SU-DHL-6 (cell line): Measurements from ENCODE around the gene GNE.

ENCODE experiments used
- CTCF ChIP-seq: fragments of 200-600 bp; sonication (generic); IDR thresholded peaks from one replicate; pipeline ENCODE4 v1.5.1; 2017; ENCODE audit warnings: antibody characterized with exemption, mild to moderate bottlenecking, low read length, moderate library complexity; ENCODE audit not compliant: insufficient read depth, poor library complexity, severe bottlenecking
- EZH2phosphoT487 ChIP-seq: fragments of 200-600 bp; sonication (generic), shearing (Covaris generic); conservative IDR thresholded peaks from 2 replicates; pipeline ENCODE4 v1.6.1; 2018; ENCODE audit warnings: mild to moderate bottlenecking, antibody characterized with exemption, low read length, moderate library complexity, mixed read lengths

- TF ChIP-seq CTCF: no peak
- TF ChIP-seq EZH2phosphoT487: no peak
Measured at GRCh38 chr9:36268007-36268427, 9.8 kb upstream of the GNE start.
